AG09309 (cell line): ENCODE results near the gene ACP7.

Experiments
- DNase-seq: peaks from one replicate; pipeline ENCODE4 v3.0.0-alpha.2; 2010; ENCODE audit warnings: low read depth
- H3K4me3 ChIP-seq: 2 replicates; pipeline ENCODE4 v1.5.1; 2011; ENCODE audit warnings: mild to moderate bottlenecking, low read depth, low read length, moderate library complexity; ENCODE audit not compliant: control insufficient read depth
- TF ChIP-seq, protein P1 (sequence below): IDR thresholded peaks from 2 replicates; pipeline ENCODE4 v1.5.1; 2011; ENCODE audit warnings: mild to moderate bottlenecking, low read depth, low read length, inconsistent platforms; ENCODE audit not compliant: insufficient read depth, control insufficient read depth; ENCODE audit errors: missing control alignments

ACP7 gene

DNA sequence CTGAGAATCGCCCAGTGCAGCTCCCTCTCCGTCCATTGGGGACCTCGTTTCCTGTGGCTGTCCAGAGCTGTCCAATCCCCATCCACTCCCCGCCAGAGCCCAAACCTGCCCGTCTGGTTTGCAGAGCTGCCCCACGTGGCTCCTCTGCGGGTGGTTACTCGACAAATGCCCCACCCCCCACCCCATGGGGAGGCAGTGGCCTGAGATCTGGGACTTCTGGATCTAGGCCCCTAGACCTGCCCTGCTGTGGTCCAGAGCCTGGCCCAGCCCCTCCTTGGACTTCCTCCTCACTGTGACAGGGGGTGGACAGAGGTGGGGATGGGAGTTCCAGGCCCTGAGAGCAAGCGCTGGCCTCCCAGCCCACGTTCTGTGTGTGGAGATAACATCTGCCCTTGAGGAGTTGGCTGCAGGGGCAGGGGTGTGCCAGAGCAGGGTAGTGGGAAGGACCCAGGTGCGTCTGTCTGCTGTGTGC is 70.5 kb downstream of the ACP7 start:
- H3K4me3 ChIP-seq: no peak overlapping the region
- TF ChIP-seq, protein P1, sequence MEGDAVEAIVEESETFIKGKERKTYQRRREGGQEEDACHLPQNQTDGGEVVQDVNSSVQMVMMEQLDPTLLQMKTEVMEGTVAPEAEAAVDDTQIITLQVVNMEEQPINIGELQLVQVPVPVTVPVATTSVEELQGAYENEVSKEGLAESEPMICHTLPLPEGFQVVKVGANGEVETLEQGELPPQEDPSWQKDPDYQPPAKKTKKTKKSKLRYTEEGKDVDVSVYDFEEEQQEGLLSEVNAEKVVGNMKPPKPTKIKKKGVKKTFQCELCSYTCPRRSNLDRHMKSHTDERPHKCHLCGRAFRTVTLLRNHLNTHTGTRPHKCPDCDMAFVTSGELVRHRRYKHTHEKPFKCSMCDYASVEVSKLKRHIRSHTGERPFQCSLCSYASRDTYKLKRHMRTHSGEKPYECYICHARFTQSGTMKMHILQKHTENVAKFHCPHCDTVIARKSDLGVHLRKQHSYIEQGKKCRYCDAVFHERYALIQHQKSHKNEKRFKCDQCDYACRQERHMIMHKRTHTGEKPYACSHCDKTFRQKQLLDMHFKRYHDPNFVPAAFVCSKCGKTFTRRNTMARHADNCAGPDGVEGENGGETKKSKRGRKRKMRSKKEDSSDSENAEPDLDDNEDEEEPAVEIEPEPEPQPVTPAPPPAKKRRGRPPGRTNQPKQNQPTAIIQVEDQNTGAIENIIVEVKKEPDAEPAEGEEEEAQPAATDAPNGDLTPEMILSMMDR: no peak
- DNase-seq: no peak

DNA sequence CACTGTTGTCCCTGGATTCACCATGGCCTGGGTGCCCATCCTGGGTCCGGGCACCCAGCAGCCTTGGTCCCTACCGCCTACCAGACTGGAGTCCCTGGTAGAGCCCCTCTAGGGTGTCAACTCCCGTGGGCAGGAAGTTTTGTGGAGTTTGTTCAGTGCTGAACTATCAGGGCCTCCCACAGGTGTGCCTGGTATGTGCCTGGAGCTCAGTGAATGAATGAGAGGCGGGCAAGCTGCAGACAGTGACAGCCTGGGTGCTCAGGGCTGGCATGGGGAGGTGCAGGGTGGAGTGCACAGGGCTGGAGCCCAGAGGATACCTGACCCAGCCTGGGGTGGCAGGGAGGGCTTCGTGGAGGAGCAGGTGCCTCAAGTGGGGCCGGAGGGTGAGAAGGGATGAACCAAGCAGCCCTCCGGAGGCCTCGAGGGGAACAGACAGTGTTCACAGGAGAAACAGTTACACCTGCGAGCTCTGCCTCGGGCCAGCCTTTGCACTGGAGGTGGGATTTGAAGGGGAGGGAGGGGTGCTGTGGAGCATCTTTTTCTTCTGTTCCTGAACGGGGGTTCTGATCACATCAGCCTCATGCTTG is 71.0 kb downstream of the ACP7 start:
- H3K4me3 ChIP-seq: no peak overlapping the region
- no peak for DNase-seq
- TF ChIP-seq, protein P1: no peak

DNA sequence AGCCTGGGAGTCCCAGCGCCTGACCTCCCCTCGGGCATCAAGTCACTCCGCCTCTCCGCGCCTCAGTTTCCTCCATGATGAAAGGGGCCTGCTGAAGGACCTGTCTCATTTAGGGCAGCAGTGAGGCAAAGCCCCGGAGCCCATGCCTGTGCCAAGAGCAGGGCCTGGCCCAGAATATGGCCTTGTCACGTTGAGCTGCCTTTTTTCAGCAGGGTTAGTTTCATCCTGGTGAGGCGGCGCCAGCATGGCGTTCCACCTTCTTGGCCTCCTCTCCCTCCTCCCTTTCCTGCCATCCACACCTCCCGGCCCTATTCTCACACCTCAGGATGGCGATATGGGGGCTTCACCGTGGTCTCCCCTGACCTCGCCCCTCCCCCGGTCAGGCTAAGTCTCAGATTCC is 71.6 kb downstream of the ACP7 start:
- TF ChIP-seq, protein P1: no peak
- no peak overlapping the region for H3K4me3 ChIP-seq
- no peak for DNase-seq

DNA sequence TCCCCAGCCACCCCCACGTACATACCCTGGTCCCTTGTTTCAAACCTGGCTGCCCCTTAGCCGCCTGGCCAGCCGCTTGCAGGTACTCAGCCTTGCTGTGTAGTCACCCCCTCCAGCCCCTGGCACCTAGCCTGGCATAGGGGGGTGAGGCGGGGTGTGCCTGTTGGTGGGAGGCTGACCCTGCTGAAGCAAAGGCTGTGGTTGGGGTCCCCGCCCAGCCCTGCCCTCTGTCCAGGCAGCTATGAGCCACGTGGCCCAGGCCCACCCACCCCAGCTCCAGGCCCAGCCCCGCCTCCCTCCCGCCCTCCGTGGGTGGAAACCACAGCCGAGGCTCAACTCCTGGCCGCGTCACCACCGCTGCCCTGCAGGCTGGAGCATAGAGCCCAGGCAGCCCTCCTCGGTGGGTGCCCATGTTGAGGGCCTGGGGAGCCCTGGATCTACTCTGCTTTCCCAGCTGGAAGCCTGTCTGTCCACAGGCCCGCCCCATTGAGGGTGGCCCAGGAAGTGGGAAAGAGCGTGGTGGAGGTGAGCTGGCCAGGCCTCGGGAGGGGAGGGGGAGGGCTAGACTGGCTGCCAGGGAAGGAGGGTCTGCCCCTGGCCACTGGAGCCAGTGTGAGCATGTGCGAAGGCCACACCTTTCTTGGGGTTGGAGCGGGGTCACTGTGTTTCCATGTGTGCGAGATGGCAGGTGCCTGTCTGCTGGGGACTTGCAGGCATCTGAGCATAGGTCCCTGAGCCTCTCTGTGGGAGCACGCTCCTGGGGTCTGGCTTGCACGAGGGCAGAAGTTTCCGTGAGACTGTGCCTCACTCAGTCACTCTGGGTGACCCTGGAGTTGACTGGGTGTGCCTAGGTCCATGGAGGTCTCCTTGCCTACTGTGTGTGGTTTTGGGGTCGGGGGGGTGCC is 72.4 kb downstream of the ACP7 start:
- TF ChIP-seq, protein P1: no peak
- DNase-seq: no peak
- H3K4me3 ChIP-seq: peak overlapping the region; percentile 29

DNA sequence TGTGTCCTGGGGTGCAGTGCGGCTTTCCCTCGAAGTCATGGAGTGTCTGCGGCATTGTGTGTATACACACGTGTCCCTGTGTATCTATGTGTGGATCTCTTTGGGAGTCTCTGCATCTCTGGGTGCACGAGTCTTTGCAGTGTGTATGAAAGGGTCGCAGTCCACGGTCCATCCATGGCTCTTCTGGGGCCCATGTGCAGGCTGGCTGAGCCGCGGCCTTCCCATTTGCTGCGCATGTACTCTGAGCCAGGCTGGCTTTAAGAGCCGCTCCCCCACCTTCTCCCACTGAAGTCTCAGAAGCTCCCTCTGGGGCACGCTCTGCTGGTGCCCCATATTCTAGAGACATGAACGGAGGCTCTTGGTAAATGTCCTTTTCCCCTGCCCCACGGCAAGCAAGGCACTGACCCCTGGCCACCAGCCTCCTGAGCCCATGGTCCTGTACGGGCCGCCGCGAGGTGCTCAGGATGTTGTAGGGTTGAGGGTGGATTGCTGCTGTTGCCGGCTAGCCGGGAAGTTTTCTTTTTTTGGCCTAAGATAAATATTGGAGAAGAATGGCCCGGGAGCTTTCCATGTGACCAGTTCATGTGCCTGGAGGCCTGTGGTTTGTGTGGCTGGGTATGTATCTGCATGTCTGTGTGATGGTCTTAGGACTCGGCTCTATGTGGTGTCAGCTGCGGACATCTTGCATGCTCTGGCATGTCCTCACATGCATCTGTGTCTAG is 73.3 kb downstream of the ACP7 start:
- TF ChIP-seq, protein P1: no peak
- DNase-seq: no peak
- H3K4me3 ChIP-seq: no peak overlapping the region; the same call in 1 of the 2 replicates

DNA sequence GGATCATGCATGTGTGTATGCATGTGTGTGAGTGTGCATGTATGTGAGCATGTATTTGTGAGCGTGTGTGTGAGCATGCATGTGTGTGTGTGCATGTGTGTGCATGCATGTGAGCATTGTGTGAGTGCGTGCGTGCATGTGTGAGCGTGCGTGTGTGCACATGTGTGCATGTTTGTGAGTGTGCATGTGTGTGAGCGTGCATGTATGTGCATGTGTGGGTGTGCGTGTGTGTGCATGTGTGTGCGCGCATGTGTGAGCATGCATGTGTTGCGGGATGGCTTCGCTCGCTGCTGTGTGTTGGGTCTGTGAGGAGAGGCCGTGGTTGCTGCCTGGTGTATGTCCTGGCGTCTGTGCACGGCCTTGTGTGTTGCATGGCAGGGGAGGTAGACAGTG is 73.8 kb downstream of the ACP7 start:
- no peak overlapping the region for H3K4me3 ChIP-seq
- no peak for DNase-seq
- TF ChIP-seq, protein P1: no peak
